ENCODE data around the gene UBE2R2.
"Not testable (repeated sequence)": the region's sequence is repeated elsewhere in the genome, so short reads cannot be mapped to it uniquely, and the experiment has no call there.

GRCh38 chr9:33793496-33793895 lies 23.5 kb upstream of the UBE2R2 start:
- not testable (repeated sequence) for TF ChIP-seq SMC3 (conservative IDR thresholded peaks at IDR 0.05; ENCODE audit: poor library complexity); CTCF (IDR thresholded peaks at IDR 0.05; ENCODE audit: poor library complexity, severe bottlenecking); POLR2AphosphoS5 (IDR thresholded peaks at IDR 0.05); EZH2 (IDR thresholded peaks at IDR 0.05; ENCODE audit: borderline replicate concordance, insufficient read depth, low read length, poor library complexity, severe bottlenecking); MXI1 (conservative IDR thresholded peaks at IDR 0.05; ENCODE audit: poor library complexity, severe bottlenecking); REST (IDR thresholded peaks at IDR 0.05; ENCODE audit: borderline replicate concordance); EP300 (conservative IDR thresholded peaks at IDR 0.05; ENCODE audit: poor library complexity, severe bottlenecking); TAF1 (IDR thresholded peaks at IDR 0.05; ENCODE audit: low read depth); RAD21 (conservative IDR thresholded peaks at IDR 0.05)

Measured in neural cell (in vitro differentiated cells).